Trophoblast cell (in vitro differentiated cells and primary cell): ENCODE measurements around the gene FIZ1.

Source experiments
- DNase-seq, 2 donors: peaks; one replicate each; pipeline ENCODE4 v3.0.0-alpha.2; 2016
- H2AFZ ChIP-seq: 2 replicates; pipeline ENCODE4 v1.6.1; 2013; ENCODE audit warnings: low read length, moderate library complexity, mild to moderate bottlenecking; ENCODE audit not compliant: insufficient read depth, poor library complexity
- H2AK5ac ChIP-seq: 2 replicates; pipeline ENCODE4 v1.6.1; 2013; ENCODE audit warnings: mild to moderate bottlenecking, low read length
- H2BK120ac ChIP-seq: 2 replicates; pipeline ENCODE4 v1.6.1; 2013; ENCODE audit warnings: low read length, mild to moderate bottlenecking, moderate library complexity; ENCODE audit not compliant: insufficient read depth, poor library complexity
- H2BK12ac ChIP-seq: 2 replicates; pipeline ENCODE4 v1.6.1; 2013; ENCODE audit warnings: mild to moderate bottlenecking, low read length, moderate library complexity
- H2BK5ac ChIP-seq: 2 replicates; pipeline ENCODE4 v1.6.1; 2013; ENCODE audit warnings: low read length, low read depth, moderate library complexity, mild to moderate bottlenecking; ENCODE audit not compliant: poor library complexity
- H3K14ac ChIP-seq: 2 replicates; pipeline ENCODE4 v1.6.1; 2013; ENCODE audit warnings: mild to moderate bottlenecking, low read length
- H3K18ac ChIP-seq: 2 replicates; pipeline ENCODE4 v1.6.1; 2013; ENCODE audit warnings: mild to moderate bottlenecking, low read length
- H3K23ac ChIP-seq: 2 replicates; pipeline ENCODE4 v1.6.1; 2013; ENCODE audit warnings: low read length
- H3K27ac ChIP-seq: 2 replicates; pipeline ENCODE4 v1.5.1; 2013; ENCODE audit warnings: low read depth, mild to moderate bottlenecking, inconsistent platforms, low read length, moderate library complexity
- H3K27me3 ChIP-seq: 2 replicates; pipeline ENCODE4 v1.6.1; 2013; ENCODE audit warnings: inconsistent platforms, mild to moderate bottlenecking, low read length, moderate library complexity; ENCODE audit not compliant: insufficient read depth
- H3K36me3 ChIP-seq, 2 experiments: 1 replicate in 1 of 2; 2 replicates in 1 of 2; pipeline ENCODE4 v1.6.1; 2013; ENCODE audit warnings: low read length in 2 of 2, mild to moderate bottlenecking in 2 of 2, moderate library complexity in 1 of 2; ENCODE audit not compliant: insufficient read depth in 2 of 2, control insufficient read depth in 1 of 2
- H3K4ac ChIP-seq: 2 replicates; pipeline ENCODE4 v1.6.1; 2013; ENCODE audit warnings: low read depth, mild to moderate bottlenecking, low read length, moderate library complexity
- H3K4me1 ChIP-seq, 2 experiments: 1 replicate in 1 of 2; 2 replicates in 1 of 2; pipeline ENCODE4 v1.6.1; 2013; ENCODE audit warnings: low read length in 2 of 2, mild to moderate bottlenecking in 2 of 2, moderate library complexity in 1 of 2; ENCODE audit not compliant: insufficient read depth in 2 of 2, control insufficient read depth in 1 of 2
- H3K4me2 ChIP-seq: 2 replicates; pipeline ENCODE4 v1.6.1; 2013; ENCODE audit warnings: inconsistent platforms, mild to moderate bottlenecking, low read length, moderate library complexity
- H3K4me3 ChIP-seq: 2 replicates; pipeline ENCODE4 v1.5.1; 2013; ENCODE audit warnings: mild to moderate bottlenecking, low read depth, low read length, inconsistent platforms
- H3K79me1 ChIP-seq: one replicate; pipeline ENCODE4 v1.6.1; 2013; ENCODE audit warnings: low read length
- H3K79me2 ChIP-seq: 2 replicates; pipeline ENCODE4 v1.6.1; 2013; ENCODE audit warnings: low read length, mild to moderate bottlenecking; ENCODE audit not compliant: control insufficient read depth, insufficient read depth, poor library complexity
- H3K9ac ChIP-seq: 2 replicates; pipeline ENCODE4 v1.6.1; 2013; ENCODE audit warnings: mild to moderate bottlenecking, low read length
- H3K9me3 ChIP-seq: 2 replicates; pipeline ENCODE4 v1.6.1; 2013; ENCODE audit warnings: low read depth, mild to moderate bottlenecking, control low read depth, inconsistent platforms, low read length; ENCODE audit not compliant: insufficient read depth
- H4K12ac ChIP-seq: 2 replicates; pipeline ENCODE4 v1.6.1; 2013; ENCODE audit warnings: low read depth, mild to moderate bottlenecking, low read length, moderate library complexity
- H4K8ac ChIP-seq: 2 replicates; pipeline ENCODE4 v1.6.1; 2013; ENCODE audit warnings: low read depth, mild to moderate bottlenecking, low read length, moderate library complexity
- H4K91ac ChIP-seq: one replicate; pipeline ENCODE4 v1.6.1; 2013; ENCODE audit warnings: low read depth, mild to moderate bottlenecking, low read length, moderate library complexity
- WGBS: extraction: QIAGEN DNeasy Blood & Tissue Kit; methylation state at CpG from one replicate; pipeline ENCODE4 v1.1.7; 2013; ENCODE audit warnings: missing lambda C conversion rate; ENCODE audit not compliant: insufficient read length, insufficient coverage; ENCODE audit errors: extremely low coverage; 5-methylcytosine and 5-hydroxymethylcytosine counted together

FIZ1 gene

GRCh38 chr19:55611300-55611982 lies 12.1 kb upstream of the FIZ1 start:
- Histone ChIP-seq H3K4me1 (peaks cover 3 to 4% of the 10 kb centered on the region in 2 experiments), H3K4ac (no peak overlapping the region), H3K36me3 (peaks cover 35 to 41% of the 10 kb centered on the region in 2 experiments), H3K79me1 (no peaks in the 10 kb centered on the region), H3K4me3 (no peak overlapping the region), H2AFZ (no peak overlapping the region), H3K9me3 (peaks cover 6% of the 10 kb centered on the region), H2BK120ac (no peak overlapping the region), H3K18ac (no peak overlapping the region), H4K12ac (no peak overlapping the region), H3K23ac (no peak overlapping the region), H3K9ac (no peak overlapping the region), H3K27me3 (no peaks in the 10 kb centered on the region), H3K4me2 (no peak overlapping the region), H3K14ac (no peak overlapping the region), H2BK5ac (no peak overlapping the region), H3K79me2 (no peaks in the 10 kb centered on the region), H3K27ac (no peak overlapping the region), H2AK5ac (no peak overlapping the region), H2BK12ac (no peak overlapping the region), H4K8ac (no peak overlapping the region), H4K91ac (no peak overlapping the region)
- no peak for DNase-seq
- no CpG with 5 or more reads among the region's 15 CpGs for WGBS

- H3K27me3 ChIP-seq = no peaks in the 10 kb centered on the region
- no peak overlapping the region for H4K12ac ChIP-seq
- H3K4me1 ChIP-seq = peaks cover 4 to 5% of the 10 kb centered on the region in 2 experiments
- no peak overlapping the region for H3K4me3 ChIP-seq
- no peak overlapping the region for H2BK120ac ChIP-seq
- peaks cover 13% of the 10 kb centered on the region for H3K79me1 ChIP-seq
- no peak overlapping the region for H3K4ac ChIP-seq
- no peak overlapping the region for H3K4me2 ChIP-seq
- H4K8ac ChIP-seq = no peak overlapping the region
- no peak overlapping the region for H3K18ac ChIP-seq
- peaks cover 5% of the 10 kb centered on the region for H3K79me2 ChIP-seq
- H3K9me3 ChIP-seq = peaks cover 1% of the 10 kb centered on the region
- no peak overlapping the region for H2AFZ ChIP-seq
- H3K14ac ChIP-seq = no peak overlapping the region
- no peak overlapping the region for H2BK5ac ChIP-seq
- peak; percentile 33 to 61 for DNase-seq
- no peak overlapping the region for H3K23ac ChIP-seq
- H4K91ac ChIP-seq = no peak overlapping the region
- H3K9ac ChIP-seq = no peak overlapping the region
- no CpG with 5 or more reads among the region's 5 CpGs for WGBS
- H3K36me3 ChIP-seq = peaks cover 15 to 22% of the 10 kb centered on the region in 2 experiments
- H3K27ac ChIP-seq = no peak overlapping the region
- no peak overlapping the region for H2AK5ac ChIP-seq
- H2BK12ac ChIP-seq = no peak overlapping the region
Measured at GRCh38 chr19:55609326-55609725, 10.0 kb upstream of the FIZ1 start.

- no peak overlapping the region for H2BK5ac ChIP-seq
- H3K4me1 ChIP-seq = peaks cover 5 to 9% of the 10 kb centered on the region in 2 experiments
- H2BK12ac ChIP-seq = no peak overlapping the region
- no peak for DNase-seq
- H2AFZ ChIP-seq = no peak overlapping the region
- H3K23ac ChIP-seq = no peak overlapping the region
- no peak overlapping the region for H2AK5ac ChIP-seq
- H3K79me1 ChIP-seq = peaks cover 13% of the 10 kb centered on the region
- H3K18ac ChIP-seq = no peak overlapping the region
- peaks cover 7 to 15% of the 10 kb centered on the region in 2 experiments for H3K36me3 ChIP-seq
- peaks cover 5% of the 10 kb centered on the region for H3K79me2 ChIP-seq
- no peaks in the 10 kb centered on the region for H3K9me3 ChIP-seq
- no peak overlapping the region for H4K91ac ChIP-seq
- H3K27ac ChIP-seq = no peak overlapping the region
- no peak overlapping the region for H4K8ac ChIP-seq
- peak overlapping the region; percentile 87 for H3K4me2 ChIP-seq
- no peak overlapping the region for H4K12ac ChIP-seq
- H3K9ac ChIP-seq = no peak overlapping the region
- WGBS = no CpG with 5 or more reads among the region's 9 CpGs
- no peak overlapping the region for H3K4me3 ChIP-seq
- no peak overlapping the region for H2BK120ac ChIP-seq
- no peaks in the 10 kb centered on the region for H3K27me3 ChIP-seq
- no peak overlapping the region for H3K14ac ChIP-seq
- H3K4ac ChIP-seq = no peak overlapping the region
Measured at GRCh38 chr19:55606817-55607216, 7.5 kb upstream of the FIZ1 start.

- no peak overlapping the region for H2BK12ac ChIP-seq
- H3K79me1 ChIP-seq = peaks cover 13% of the 10 kb centered on the region
- no peak overlapping the region for H4K12ac ChIP-seq
- no peak overlapping the region for H3K4ac ChIP-seq
- no peak overlapping the region for H3K14ac ChIP-seq
- no peak overlapping the region for H2BK120ac ChIP-seq
- no peak overlapping the region for H4K8ac ChIP-seq
- peaks cover 7 to 9% of the 10 kb centered on the region in 2 experiments for H3K4me1 ChIP-seq
- no peak overlapping the region for H4K91ac ChIP-seq
- H2BK5ac ChIP-seq = no peak overlapping the region
- no peak overlapping the region for H2AK5ac ChIP-seq
- peak overlapping the region; percentile 54 for H3K4me3 ChIP-seq
- H3K27ac ChIP-seq = peak overlapping the region; percentile 21
- peaks cover 7 to 12% of the 10 kb centered on the region in 2 experiments for H3K36me3 ChIP-seq
- no peaks in the 10 kb centered on the region for H3K9me3 ChIP-seq
- WGBS = no CpG with 5 or more reads among the region's 12 CpGs
- no peak for DNase-seq
- H3K9ac ChIP-seq = peak overlapping the region; percentile 81
- H3K18ac ChIP-seq = peak overlapping the region; percentile 26
- H3K27me3 ChIP-seq = no peaks in the 10 kb centered on the region
- peak overlapping the region; percentile 87 for H3K4me2 ChIP-seq
- no peak overlapping the region for H3K23ac ChIP-seq
- no peak overlapping the region for H2AFZ ChIP-seq
- H3K79me2 ChIP-seq = peaks cover 5% of the 10 kb centered on the region
Measured at GRCh38 chr19:55606471-55606787, 7.1 kb upstream of the FIZ1 start.
